ENCODE results near the gene HOXA13. TPM values are rescaled to one million over a fixed set of nuclear protein-coding genes. Genes with fewer than 3 reads are reported as not detected.

HOXA13 gene
- total RNA-seq, 1 experiment from 2014 or later: not detected

- no peak for TF ChIP-seq CTCF (conservative IDR thresholded peaks at IDR 0.05)
- Mint-ChIP-seq H3K27me3 (ENCODE audit: low read depth) (peaks cover 100% of the 10 kb centered on the region), H3K4me1 (peaks cover 13 to 26% of the 10 kb centered on the region in 2 experiments), H3K36me3 (ENCODE audit: insufficient read depth in 1 of 3, low read depth in 3 of 3) (peaks cover 0 to 2% (median 0%) of the 10 kb centered on the region in 3 experiments; a peak in 2 of 7 replicates), H3K9me3 (peaks cover 2 to 11% of the 10 kb centered on the region in 2 experiments; a peak in 2 of 5 replicates), H3K4me3 (no peak overlapping the region), H3K27ac (no peak overlapping the region)
- no peaks in the 10 kb centered on the region for H4K20me1 ChIP-seq (ENCODE audit: control insufficient read depth, insufficient read depth, insufficient read length)
- H3K9ac ChIP-seq (ENCODE audit: extremely low read depth, insufficient read length, low read length): no peak overlapping the region
- H3K23ac ChIP-seq (ENCODE audit: insufficient read length, low read depth, low read length): no peak overlapping the region
- no peak overlapping the region for H3T11ph ChIP-seq (ENCODE audit: low read length)
- no peak overlapping the region for H3K4ac ChIP-seq (ENCODE audit: low read depth, low read length)
- WGBS (ENCODE audit: extremely low coverage, insufficient read length, low lambda C conversion rate): no CpG with 5 or more reads among the region's 15 CpGs
- no peak overlapping the region for H2BK120ac ChIP-seq (ENCODE audit: low read depth, low read length, poor library complexity, severe bottlenecking)
- no peak overlapping the region for H2AFZ ChIP-seq (ENCODE audit: low read length)
- no peaks in the 10 kb centered on the region for H3K4me1 ChIP-seq (ENCODE audit: insufficient read depth, low read length)
- no peak overlapping the region for H4K5ac ChIP-seq (ENCODE audit: insufficient read length, low read depth, low read length)
- H3K79me1 ChIP-seq (ENCODE audit: insufficient read depth, low read depth, low read length, poor library complexity, severe bottlenecking): no peaks in the 10 kb centered on the region
- no peak overlapping the region for H3K56ac ChIP-seq (ENCODE audit: insufficient read length, low read depth, low read length)
- no peak overlapping the region for H3K4me2 ChIP-seq (ENCODE audit: insufficient read depth, insufficient read length, low read length)
- H3K27ac ChIP-seq (ENCODE audit: insufficient read length, low read depth, low read length): no peak overlapping the region
- H3K14ac ChIP-seq (ENCODE audit: insufficient read depth, low read length): no peak overlapping the region
- H3K79me2 ChIP-seq (ENCODE audit: insufficient read depth, low read length): no peaks in the 10 kb centered on the region
- no peak overlapping the region for H2BK15ac ChIP-seq (ENCODE audit: low read depth, low read length)
- no peaks in the 10 kb centered on the region for H3K9me3 ChIP-seq (ENCODE audit: control insufficient read depth, low read depth, low read length)
- H2BK12ac ChIP-seq (ENCODE audit: insufficient read length, low read depth, low read length): no peak overlapping the region
- no peak overlapping the region for H3K18ac ChIP-seq (ENCODE audit: insufficient read length, low read depth, low read length)
- H4K91ac ChIP-seq (ENCODE audit: insufficient read length, low read depth, low read length): no peak overlapping the region
- no peaks in the 10 kb centered on the region for H3K23me2 ChIP-seq (ENCODE audit: insufficient read length, low read depth, low read length, poor library complexity, severe bottlenecking)
- H4K8ac ChIP-seq (replicated peaks; ENCODE audit: insufficient read length, low read depth, low read length): no peak overlapping the region
- peak; percentile 31 for DNase-seq
- no peak overlapping the region for H2BK20ac ChIP-seq (ENCODE audit: low read depth, low read length, poor library complexity, severe bottlenecking)
- H3K27me3 ChIP-seq (ENCODE audit: insufficient read depth, low read length): peaks cover 95% of the 10 kb centered on the region
- H2BK5ac ChIP-seq (ENCODE audit: insufficient read length, low read length): no peak overlapping the region
- no peak overlapping the region for H2AK5ac ChIP-seq (ENCODE audit: insufficient read length, low read length)
Observed at GRCh38 chr7:27191161-27191731, 8.6 kb downstream of the HOXA13 start.

Measured in H9 (cell line).